ENCODE results near the gene CA11. TPM values are rescaled to one million over a fixed set of nuclear protein-coding genes. Genes with fewer than 3 reads are reported as not detected.

Gene CA11
- total and polyA plus RNA-seq, 11 donors, result 2.2 to 14.8 (median 5.8) TPM

GRCh38 chr19:48637948-48638830 is 7.8 kb downstream of the CA11 start:
- 8 to 10% (median 9%) methylated on average over 29 of the region's 29 CpGs for WGBS, 4 donors
- Histone ChIP-seq H3K36me3 (peaks cover 0 to 4% (median 0%) of the 10 kb centered on the region in 9 donors), H3K27ac (peak overlapping the region; percentile 85 to 100 (median 96)), H3K4me3 (peak overlapping the region; percentile 6 to 93 (median 78)), H3K9me3 (no peaks in the 10 kb centered on the region), H3K4me1 (peaks cover 14 to 47% (median 29%) of the 10 kb centered on the region in 12 donors), H3K27me3 (no peaks in the 10 kb centered on the region)
- DNase-seq (peak; percentile 83 to 91 (median 88)), ATAC-seq (peak; percentile 39 to 58 (median 46))
- intact Hi-C loops (cut with DNase I), result loop anchor here in 1 of 10 donors (2.0 to 5.0 kb wide), 2 partner anchors 19 to 334 kb away; partner anchors contain the start of genes RPL18 and SPHK2
- TF ChIP-seq CTCF (IDR thresholded peaks at IDR 0.05), result peak in 1 of 12 donors; percentile 15
- TF ChIP-seq POLR2A (IDR thresholded peaks at IDR 0.05), result no peak

DNA sequence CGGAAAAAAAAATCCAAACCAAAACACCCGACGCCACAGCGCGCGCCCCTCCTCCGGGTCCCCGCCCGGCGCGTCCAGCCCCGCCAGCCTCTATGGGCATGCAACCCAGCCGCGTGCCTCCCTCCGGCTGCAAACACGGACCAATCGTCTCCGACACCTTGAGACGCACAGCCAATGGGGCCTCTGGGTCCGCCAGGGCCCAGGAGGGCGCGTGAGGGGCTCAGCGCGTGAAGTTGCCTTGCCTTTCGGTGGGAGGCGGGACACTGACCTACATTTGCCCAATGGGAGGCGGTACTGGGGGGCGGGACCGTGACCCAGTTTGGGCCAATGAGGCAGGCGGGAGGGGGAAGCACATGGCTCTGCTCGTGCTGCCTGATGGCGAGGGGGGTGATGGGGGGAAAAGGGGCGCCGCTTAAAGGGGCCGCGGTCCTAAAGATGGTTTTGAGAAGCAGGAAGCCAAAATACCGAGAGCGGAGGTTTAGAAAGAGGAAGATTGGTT is 8.5 kb downstream of the CA11 start:
- Histone ChIP-seq H3K27me3 (no peaks in the 10 kb centered on the region), H3K4me3 (peak overlapping the region; percentile 19 to 93 (median 78)), H3K4me1 (peaks cover 16 to 54% (median 36%) of the 10 kb centered on the region in 12 donors), H3K27ac (peak overlapping the region; percentile 85 to 100 (median 96)), H3K36me3 (peaks cover 0 to 11% (median 1%) of the 10 kb centered on the region in 9 donors), H3K9me3 (no peaks in the 10 kb centered on the region)
- TF ChIP-seq POLR2A (IDR thresholded peaks at IDR 0.05) (no peak), CTCF (IDR thresholded peaks at IDR 0.05) (no peak)
- intact Hi-C loops (cut with DNase I), result loop anchor here in 1 of 10 donors (2.0 to 5.0 kb wide), 2 partner anchors 19 to 335 kb away; partner anchors contain the start of genes RPL18 and SPHK2
- WGBS, 4 donors, result 0 to 1% (median 1%) methylated on average over 10 to 38 of the region's 38 CpGs
- peak; percentile 78 to 87 (median 84) for ATAC-seq
- peak; percentile 100 for DNase-seq

DNA sequence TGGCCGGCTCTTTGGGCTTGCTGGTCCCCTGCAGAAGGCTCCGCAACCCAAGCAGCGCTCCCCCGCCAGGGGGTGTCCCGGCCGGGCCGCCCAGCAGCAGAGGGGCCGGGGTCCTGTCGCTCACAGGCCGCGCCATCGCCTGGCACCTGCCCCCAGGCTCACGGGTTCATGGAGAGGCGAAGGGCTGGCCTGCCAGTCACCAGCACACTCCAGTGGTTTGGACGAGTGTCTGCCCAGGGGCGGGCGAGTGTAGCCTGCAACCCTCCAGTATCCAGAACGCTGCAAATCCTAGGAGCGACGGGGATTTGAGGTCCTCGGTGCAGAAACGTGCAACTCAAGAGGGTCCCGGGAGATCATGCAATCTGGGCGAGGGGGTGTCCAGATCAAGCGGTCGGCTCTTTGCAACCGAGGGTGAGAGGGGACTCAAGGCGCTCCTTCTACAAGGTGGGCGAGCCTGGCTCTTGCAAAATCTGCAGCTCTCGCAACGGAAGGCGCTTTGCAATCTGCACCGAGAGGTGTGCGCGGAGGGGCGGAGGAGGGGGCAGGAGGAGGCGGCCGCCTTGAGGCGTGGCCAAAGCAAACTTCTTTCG is 9.0 kb downstream of the CA11 start, which contains the start of gene DBP:
DBP (minus strand) TSS at position 521 of the 590 bp plus-strand sequence; CDS start at position 136, 385 bp downstream.
- intact Hi-C loops (cut with DNase I), result loop anchor here in 1 of 10 donors (2.0 to 5.0 kb wide), 2 partner anchors 18 to 335 kb away; partner anchors contain the start of genes RPL18 and SPHK2
- TF ChIP-seq CTCF (IDR thresholded peaks at IDR 0.05), result peak in 5 of 12 donors; percentile 8 to 31 (median 24)
- TF ChIP-seq POLR2A (IDR thresholded peaks at IDR 0.05), result no peak
- peak in 3 of 5 donors; percentile 50 to 75 (median 73) for DNase-seq

More for the DNA sequence above, 9.0 kb downstream of the CA11 start, which contains the start of gene DBP:
- Histone ChIP-seq H3K4me3 (peak within 1 kb of the TSS; percentile 19 to 93 (median 78)), H3K4me1 (peaks cover 16 to 57% (median 41%) of the 10 kb centered on the region in 12 donors), H3K9me3 (no peaks in the 10 kb centered on the region), H3K27me3 (no peaks in the 10 kb centered on the region), H3K27ac (peak within 1 kb of the TSS; percentile 85 to 100 (median 96)), H3K36me3 (peaks cover 0 to 17% (median 3%) of the 10 kb centered on the region in 9 donors)
- 0 to 3% (median 0%) methylated on average over 8 to 40 of the region's 40 CpGs for WGBS, 4 donors
- ATAC-seq, result peak in 3 of 4 donors; percentile 1 to 6 (median 3)

Data from heart left ventricle (tissue), 16 donors.